HG02623 (cell line): Measurements from ENCODE around the gene OR2W1.

Source experiments
- ATAC-seq: cut with Tn5 transposase; IDR thresholded peaks from one replicate; pipeline ENCODE4 v1.9.1; 2021; ENCODE audit warnings: moderate library complexity; ENCODE audit not compliant: unreplicated experiment

OR2W1 gene

DNA sequence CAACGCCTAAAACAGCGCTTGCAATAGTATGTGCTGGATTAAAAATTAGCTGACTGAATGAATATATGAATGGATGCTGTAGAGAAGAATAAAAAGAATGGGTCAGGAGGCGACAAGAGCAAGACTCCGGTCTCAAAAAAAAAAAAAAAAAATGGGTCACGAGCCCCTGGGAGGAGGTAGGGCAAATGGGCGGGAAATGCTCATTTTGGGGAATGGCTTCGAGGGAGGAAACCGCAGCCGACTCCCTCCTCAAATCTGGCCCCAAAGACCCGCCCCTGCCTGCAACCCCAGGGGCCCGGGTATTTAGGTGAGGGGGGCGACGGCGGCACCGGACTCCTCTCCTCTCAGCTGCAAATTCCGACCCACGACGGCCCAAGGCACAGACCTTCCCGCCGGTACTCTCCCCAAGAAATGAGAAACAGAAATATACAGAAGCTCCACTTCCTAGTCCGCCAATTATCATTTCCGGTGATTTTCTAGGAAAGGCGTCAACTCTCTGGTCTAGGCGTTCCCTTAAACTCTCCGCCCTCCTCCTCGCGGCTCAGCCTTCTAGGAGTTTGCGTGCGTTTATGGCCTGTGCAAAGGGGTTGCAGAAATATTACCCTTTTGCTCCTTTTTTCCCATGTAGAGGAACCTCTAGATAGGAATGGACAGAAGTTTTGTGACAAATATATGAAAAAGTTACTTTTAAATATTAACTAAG, 39.6 kb downstream of the OR2W1 start, which contains the start of gene ZNF311:
ZNF311 (minus strand) TSS at position 133 of the 703 bp plus-strand sequence. CDS start 1,361 bp downstream, outside the sequence.
- no peak for ATAC-seq

DNA sequence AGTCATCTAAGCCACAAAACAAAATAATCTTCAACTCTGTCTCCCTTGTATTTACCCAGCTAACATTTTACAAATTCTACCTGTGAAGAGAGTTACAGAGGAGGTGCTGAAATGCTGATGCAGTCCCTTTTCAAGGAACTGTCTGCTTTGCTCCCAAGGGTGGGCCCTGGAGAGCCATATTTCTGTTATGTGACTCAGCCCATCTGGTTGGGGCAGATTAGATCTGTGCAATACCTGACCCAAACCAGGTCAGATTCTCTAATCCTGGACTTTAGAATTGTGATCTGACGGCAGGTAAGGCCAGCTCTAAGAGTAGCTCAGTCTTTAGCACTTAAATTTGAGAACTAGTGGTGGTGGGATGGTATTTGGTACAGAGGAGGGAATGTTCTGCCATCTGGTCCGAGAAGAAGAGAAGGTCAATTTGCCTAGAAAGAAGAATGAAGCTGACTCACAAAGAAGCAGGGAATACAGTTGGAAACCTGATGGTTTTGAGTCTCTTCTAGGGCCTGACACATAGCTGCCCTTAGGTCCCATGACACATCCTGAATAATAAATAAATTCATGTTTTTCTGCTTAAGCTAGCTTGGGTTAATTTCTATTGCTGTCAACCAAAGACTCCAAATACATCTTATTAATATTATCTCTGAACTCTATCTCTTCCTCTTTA, 48.0 kb downstream of the OR2W1 start:
- ATAC-seq, result no peak

DNA sequence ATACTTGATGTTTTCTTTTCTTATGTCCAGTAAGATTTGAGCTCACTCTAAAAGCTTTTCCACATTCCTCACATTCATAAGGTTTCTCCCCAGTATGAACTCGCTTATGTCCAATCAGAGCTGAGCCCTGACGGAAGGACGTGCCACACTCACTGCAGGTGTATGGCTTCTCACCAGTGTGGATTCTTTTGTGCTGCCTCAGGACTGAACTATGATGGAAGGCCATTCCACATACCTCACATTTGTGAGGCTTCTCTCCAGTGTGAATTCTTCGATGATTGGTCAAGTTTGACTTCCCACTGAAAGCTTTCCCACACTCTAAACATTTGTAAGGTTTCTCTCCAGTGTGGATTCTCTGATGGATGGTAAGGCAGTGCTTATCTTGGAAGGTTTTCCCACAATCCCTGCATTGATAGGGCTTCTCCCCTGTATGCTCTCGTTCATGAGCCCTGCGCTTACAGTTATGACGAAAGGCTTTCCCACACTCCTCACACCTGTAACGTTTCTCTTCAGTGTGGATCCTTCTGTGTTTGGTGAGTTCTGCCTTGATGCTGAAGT, 49.8 kb downstream of the OR2W1 start:
- ATAC-seq, result no peak
